ENCODE measurements around the gene ATAD5.

DNA sequence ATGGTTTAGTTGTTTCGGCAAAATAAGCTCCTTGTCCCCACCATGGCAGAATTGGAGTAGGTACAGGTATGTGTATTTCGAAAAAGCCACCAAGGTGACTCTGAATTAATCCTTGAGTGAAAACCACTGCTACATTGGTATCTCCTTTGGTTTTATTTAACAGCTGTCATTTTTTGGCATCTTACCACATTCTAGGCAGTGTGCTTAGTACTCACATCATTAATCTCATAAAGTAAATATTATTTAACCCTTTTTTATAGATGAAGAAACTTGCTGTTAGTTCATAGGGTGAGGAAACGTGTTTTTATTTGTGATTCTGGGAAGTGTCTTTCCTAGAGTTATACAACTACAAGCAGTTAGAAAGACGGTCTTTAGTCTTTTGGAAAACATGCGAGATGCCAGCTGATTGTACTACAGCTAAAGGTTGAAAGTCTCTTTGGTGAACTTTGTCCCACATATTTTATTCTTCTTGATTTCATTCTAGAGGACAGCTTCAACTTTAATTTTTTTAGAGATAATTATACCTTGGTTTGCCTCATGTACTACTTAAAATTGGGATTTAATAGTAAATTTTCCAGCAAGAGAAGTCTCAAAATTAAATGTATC, 6.5 kb downstream of the ATAD5 start:
- TF ChIP-seq POLR2A (IDR thresholded peaks at IDR 0.05) = no peak
- TF ChIP-seq, protein P1, sequence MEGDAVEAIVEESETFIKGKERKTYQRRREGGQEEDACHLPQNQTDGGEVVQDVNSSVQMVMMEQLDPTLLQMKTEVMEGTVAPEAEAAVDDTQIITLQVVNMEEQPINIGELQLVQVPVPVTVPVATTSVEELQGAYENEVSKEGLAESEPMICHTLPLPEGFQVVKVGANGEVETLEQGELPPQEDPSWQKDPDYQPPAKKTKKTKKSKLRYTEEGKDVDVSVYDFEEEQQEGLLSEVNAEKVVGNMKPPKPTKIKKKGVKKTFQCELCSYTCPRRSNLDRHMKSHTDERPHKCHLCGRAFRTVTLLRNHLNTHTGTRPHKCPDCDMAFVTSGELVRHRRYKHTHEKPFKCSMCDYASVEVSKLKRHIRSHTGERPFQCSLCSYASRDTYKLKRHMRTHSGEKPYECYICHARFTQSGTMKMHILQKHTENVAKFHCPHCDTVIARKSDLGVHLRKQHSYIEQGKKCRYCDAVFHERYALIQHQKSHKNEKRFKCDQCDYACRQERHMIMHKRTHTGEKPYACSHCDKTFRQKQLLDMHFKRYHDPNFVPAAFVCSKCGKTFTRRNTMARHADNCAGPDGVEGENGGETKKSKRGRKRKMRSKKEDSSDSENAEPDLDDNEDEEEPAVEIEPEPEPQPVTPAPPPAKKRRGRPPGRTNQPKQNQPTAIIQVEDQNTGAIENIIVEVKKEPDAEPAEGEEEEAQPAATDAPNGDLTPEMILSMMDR (IDR thresholded peaks at IDR 0.05) = no peak

All from stomach (tissue), 4 donors.